ENCODE results near the gene DGCR2. TPM values are rescaled to one million over a fixed set of nuclear protein-coding genes. Genes with fewer than 3 reads are reported as not detected.
"Not testable (repeated sequence)": the region's sequence is repeated elsewhere in the genome, so short reads cannot be mapped to it uniquely, and the experiment has no call there.

DGCR2 gene
- total RNA-seq, 4 donors from 2014 or later: 42.5 to 75.2 (median 50.8) TPM

DNA sequence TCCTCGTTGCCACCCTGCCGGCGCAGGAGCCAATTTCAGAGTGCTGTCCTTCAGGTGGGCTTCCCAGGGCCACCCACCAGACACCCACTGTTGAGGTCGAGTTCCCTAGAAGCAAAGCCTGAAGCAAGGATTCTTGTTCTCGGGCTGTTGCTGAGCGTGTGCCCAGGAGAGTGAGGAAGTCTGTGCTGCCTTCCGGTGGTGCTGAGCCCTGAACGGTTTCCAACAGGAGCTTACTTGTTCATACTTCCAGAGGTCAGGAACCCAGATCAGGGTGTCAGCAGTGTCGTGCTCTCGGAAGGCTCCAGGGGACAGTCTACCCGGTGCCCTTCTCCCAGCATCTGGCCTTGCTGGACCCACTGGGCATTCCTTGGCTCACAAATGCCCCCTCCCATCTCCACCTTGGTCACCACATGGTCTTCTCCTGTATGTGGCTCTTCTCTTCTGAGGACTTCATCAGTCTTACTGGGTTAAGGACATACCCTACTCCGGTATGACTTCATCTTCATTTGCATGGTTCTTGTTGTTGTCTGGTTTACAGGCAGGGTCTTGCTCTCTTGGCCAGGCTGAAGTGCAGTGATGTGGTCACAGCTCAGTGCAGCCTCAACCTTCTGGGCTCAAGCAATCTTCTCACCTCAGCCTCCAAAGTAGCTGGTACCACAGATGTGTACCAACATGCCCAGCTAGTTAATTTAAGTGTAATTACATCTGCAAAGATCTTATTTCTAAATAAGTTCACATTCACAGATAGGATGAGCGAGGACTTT is 45.1 kb upstream of the DGCR2 start:
- TF ChIP-seq, protein P1, sequence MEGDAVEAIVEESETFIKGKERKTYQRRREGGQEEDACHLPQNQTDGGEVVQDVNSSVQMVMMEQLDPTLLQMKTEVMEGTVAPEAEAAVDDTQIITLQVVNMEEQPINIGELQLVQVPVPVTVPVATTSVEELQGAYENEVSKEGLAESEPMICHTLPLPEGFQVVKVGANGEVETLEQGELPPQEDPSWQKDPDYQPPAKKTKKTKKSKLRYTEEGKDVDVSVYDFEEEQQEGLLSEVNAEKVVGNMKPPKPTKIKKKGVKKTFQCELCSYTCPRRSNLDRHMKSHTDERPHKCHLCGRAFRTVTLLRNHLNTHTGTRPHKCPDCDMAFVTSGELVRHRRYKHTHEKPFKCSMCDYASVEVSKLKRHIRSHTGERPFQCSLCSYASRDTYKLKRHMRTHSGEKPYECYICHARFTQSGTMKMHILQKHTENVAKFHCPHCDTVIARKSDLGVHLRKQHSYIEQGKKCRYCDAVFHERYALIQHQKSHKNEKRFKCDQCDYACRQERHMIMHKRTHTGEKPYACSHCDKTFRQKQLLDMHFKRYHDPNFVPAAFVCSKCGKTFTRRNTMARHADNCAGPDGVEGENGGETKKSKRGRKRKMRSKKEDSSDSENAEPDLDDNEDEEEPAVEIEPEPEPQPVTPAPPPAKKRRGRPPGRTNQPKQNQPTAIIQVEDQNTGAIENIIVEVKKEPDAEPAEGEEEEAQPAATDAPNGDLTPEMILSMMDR (IDR thresholded peaks at IDR 0.05): no peak
- no peak for TF ChIP-seq POLR2A (IDR thresholded peaks at IDR 0.05)
- DNase-seq: no peak
- no peak overlapping the region for H3K4me3 ChIP-seq
- no peak overlapping the region for H3K27ac ChIP-seq
- peaks cover 13 to 30% (median 21%) of the 10 kb centered on the region in 3 donors for H3K4me1 ChIP-seq
- 60 to 88% methylated on average over 6 to 9 of the region's 13 CpGs for WGBS, 2 donors
- intact Hi-C loops (cut with DNase I): no loop called here
- H3K27me3 ChIP-seq: peaks cover 3 to 82% (median 11%) of the 10 kb centered on the region in 4 donors
- H3K36me3 ChIP-seq: no peaks in the 10 kb centered on the region
- no peaks in the 10 kb centered on the region for H3K9me3 ChIP-seq

DNA sequence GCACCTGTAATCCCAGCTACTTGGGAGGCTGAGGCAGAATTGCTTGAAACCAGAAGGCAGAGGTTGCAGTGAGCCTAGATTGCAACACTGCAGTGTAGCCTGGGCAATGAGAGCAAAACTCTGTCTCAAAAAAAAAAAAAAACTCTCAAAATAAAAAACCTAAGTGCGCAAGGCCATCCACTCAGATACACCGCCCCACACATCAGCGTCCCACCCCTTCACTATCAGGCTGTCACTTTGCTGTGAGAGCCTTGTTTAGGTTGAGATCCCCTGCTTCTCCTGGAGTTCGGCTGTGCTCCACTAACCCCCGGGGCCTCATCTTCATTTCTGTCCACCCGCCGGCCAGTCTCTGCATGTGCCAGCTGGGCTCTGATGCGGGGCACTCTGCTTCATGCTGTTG is 44.2 kb upstream of the DGCR2 start:
- H3K4me1 ChIP-seq: peaks cover 9 to 25% (median 17%) of the 10 kb centered on the region in 3 donors
- DNase-seq: no peak
- intact Hi-C loops (cut with DNase I): no loop called here
- H3K4me3 ChIP-seq: no peak overlapping the region
- H3K27ac ChIP-seq: no peak overlapping the region
- H3K27me3 ChIP-seq: peaks cover 3 to 90% (median 11%) of the 10 kb centered on the region in 4 donors
- no peaks in the 10 kb centered on the region for H3K9me3 ChIP-seq
- no peaks in the 10 kb centered on the region for H3K36me3 ChIP-seq
- WGBS, 2 donors: 72 to 78% methylated on average over 8 of the region's 8 CpGs
- TF ChIP-seq, protein P1 (IDR thresholded peaks at IDR 0.05): no peak
- TF ChIP-seq POLR2A (IDR thresholded peaks at IDR 0.05): no peak

DNA sequence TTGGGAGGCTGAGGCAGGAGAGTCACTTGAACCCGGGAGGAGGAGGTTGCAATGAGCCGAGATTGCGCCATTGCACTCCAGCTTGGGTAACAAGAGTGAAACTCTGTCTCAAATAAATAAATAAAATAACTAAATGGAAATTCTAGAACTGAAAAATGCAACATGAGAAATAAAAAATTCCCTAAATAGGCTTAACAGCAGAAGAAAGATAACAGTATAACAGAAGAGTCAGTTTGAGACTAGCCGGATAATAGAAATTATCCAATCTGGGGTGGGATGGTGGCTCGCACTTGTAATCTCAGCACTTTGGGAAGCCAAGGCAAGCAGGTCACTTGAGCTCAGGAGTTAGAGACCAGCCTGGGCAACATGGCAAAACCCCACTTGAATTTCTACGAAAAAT is 42.2 kb upstream of the DGCR2 start:
- peaks cover 0 to 7% (median 3%) of the 10 kb centered on the region in 3 donors for H3K4me1 ChIP-seq
- no peaks in the 10 kb centered on the region for H3K9me3 ChIP-seq
- no peak overlapping the region for H3K27ac ChIP-seq
- TF ChIP-seq, protein P1 (IDR thresholded peaks at IDR 0.05): no peak
- TF ChIP-seq POLR2A (IDR thresholded peaks at IDR 0.05): no peak
- peaks cover 3 to 77% (median 10%) of the 10 kb centered on the region in 4 donors for H3K27me3 ChIP-seq
- intact Hi-C loops (cut with DNase I): no loop called here
- no peaks in the 10 kb centered on the region for H3K36me3 ChIP-seq
- no peak for DNase-seq
- 89 to 91% methylated on average over 6 of the region's 6 CpGs for WGBS, 2 donors
- H3K4me3 ChIP-seq: no peak overlapping the region

DNA sequence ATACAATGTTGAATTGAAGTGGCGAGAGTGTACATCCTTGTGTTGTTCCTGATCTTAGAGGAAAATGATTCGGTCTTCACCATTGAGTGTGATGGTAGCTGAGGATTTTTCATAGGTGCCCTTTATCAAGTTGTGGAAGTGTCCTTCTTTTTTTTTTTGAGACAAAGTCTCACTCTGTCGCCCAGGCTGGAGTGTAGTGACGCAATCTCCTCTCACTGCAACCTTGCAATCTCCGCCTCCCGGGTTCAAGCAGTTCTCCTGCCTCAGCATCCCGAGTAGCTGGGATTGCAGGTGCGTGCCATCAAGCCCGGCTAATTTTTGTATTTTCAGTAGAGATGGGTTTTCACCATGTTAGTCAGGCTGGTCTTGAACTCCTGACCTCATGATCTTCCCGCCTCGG is 36.4 kb upstream of the DGCR2 start:
- DNase-seq; H3K36me3 ChIP-seq; H3K4me1 ChIP-seq; H3K9me3 ChIP-seq; intact Hi-C loops (cut with DNase I); H3K27ac ChIP-seq; H3K4me3 ChIP-seq: not testable (repeated sequence)
- peaks cover 0 to 47% (median 1%) of the 10 kb centered on the region in 4 donors for H3K27me3 ChIP-seq
- 81 to 86% methylated on average over 10 to 11 of the region's 11 CpGs for WGBS, 2 donors

DNA sequence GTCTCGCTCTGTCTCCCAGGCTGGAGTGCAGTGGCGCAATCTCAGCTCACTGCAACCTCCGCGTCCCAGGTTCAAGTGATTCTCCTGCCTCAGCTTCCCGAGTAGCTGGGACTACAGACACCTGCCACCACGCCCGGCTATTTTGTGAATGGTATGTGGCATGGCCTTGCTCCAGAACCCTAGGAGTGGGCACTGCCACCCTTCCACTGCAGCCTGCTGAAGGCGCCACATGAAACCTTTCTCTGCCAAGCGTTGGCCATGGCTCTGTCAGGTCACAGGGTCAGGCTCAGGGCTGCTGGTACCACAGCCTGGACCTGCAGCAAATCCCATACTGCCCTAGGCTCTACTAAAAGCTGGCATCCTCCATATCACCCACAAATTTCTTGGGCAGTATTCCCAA is 33.9 kb upstream of the DGCR2 start:
- DNase-seq; H3K4me1 ChIP-seq; H3K9me3 ChIP-seq; H3K27ac ChIP-seq; H3K36me3 ChIP-seq; H3K4me3 ChIP-seq; intact Hi-C loops (cut with DNase I): not testable (repeated sequence)
- peaks cover under 1 to 51% (median 9%) of the 10 kb centered on the region in 4 donors for H3K27me3 ChIP-seq
- 64 to 73% methylated on average over 9 of the region's 9 CpGs for WGBS, 2 donors

DNA sequence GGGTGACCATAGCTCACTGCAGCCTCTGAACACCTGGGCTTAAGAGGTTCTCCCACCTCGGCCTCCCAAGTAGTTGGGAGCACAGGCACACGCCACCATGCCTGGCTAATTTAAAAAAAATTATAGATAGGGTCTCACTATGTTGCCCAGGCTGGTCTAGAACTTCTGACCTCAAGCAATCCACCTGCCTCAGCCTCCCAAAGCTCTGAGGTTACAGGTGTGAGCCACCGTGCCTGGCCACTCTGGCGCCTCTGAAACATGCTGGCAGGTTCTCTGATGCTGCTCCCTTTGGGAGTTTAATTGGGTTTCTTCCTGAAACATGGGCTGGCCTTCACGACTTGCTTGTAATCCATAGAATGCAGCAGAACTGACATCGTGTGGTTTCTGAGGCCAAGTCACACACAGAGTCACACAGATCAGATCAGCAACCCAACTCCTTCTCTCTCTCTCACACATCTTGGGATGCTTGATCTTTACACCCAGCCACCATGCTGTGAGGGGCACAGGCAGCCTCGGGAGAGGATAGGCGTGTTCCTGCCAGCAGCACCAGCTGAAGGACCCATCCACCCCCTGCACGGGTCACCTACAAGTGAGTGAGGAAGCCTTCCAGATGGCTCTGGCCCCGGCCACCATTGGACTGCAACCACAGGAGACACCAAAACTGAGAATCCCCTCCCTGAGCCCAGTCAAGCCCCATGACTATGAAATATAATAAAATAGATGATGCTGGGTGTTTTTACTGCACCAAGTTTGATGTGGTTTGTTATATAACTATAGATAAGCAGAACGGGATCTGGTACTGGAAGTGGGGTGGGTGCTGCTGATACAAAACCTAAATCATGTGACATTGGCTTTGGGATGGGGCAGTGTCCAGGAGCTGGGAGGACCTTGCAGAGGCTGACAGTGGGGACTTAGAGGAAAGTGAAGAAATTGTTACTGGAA is 31.0 kb upstream of the DGCR2 start:
- Histone ChIP-seq H3K27ac (no peak overlapping the region), H3K4me3 (no peak overlapping the region), H3K9me3 (peaks cover 0 to 6% (median 0%) of the 10 kb centered on the region in 3 donors), H3K27me3 (peaks cover 7 to 80% (median 27%) of the 10 kb centered on the region in 4 donors), H3K36me3 (no peaks in the 10 kb centered on the region), H3K4me1 (peaks cover 6 to 21% (median 18%) of the 10 kb centered on the region in 3 donors)
- intact Hi-C loops (cut with DNase I): no loop called here
- TF ChIP-seq, protein P1 (IDR thresholded peaks at IDR 0.05): no peak
- TF ChIP-seq POLR2A (IDR thresholded peaks at IDR 0.05): no peak
- WGBS, 2 donors: 53 to 67% methylated on average over 7 to 8 of the region's 11 CpGs
- DNase-seq: no peak

Data from esophagus squamous epithelium (tissue), 5 donors.